Activated B cell treated with CpG ODN at 0.5 μM for 24 hours (primary cell): ENCODE data around the gene CLCC1. TPM values are rescaled to one million over a fixed set of nuclear protein-coding genes. Genes with fewer than 3 reads are reported as not detected.

Experiments used
- ATAC-seq: fragments of 200-7000 bp; cut with Tn5 transposase; one replicate; pipeline ENCODE4 v1.10.0; 2021; ENCODE audit warnings: low read depth, mild to moderate bottlenecking, moderate library complexity
- CTCF ChIA-PET: fragments of 350-600 bp; sonication (Branson Sonifier 250); formaldehyde crosslinking; loops from one replicate; lab custom pipeline; 2021; ENCODE audit warnings: antibody characterized with exemption; lab: Charles Lee
- POLR2A ChIA-PET: fragments of 350-600 bp; sonication (Branson Sonifier 250); formaldehyde crosslinking; loops from one replicate; lab custom pipeline; 2021; ENCODE audit warnings: antibody characterized with exemption; lab: Charles Lee
- DNase-seq: peaks from one replicate; pipeline ENCODE4 v3.0.0; 2022
- H3K27ac Mint-ChIP-seq: one replicate; pipeline ENCODE4 v1.8.0; 2020; ENCODE audit warnings: mixed read lengths
- H3K27me3 Mint-ChIP-seq: one replicate; pipeline ENCODE4 v1.8.0; 2021; ENCODE audit warnings: mixed read lengths
- H3K36me3 Mint-ChIP-seq: one replicate; pipeline ENCODE4 v1.8.0; 2021; ENCODE audit warnings: low read depth, mixed read lengths
- H3K4me1 Mint-ChIP-seq: one replicate; pipeline ENCODE4 v1.8.0; 2021; ENCODE audit warnings: mixed read lengths
- H3K4me3 Mint-ChIP-seq: one replicate; pipeline ENCODE4 v1.8.0; 2020; ENCODE audit warnings: mild to moderate bottlenecking, mixed read lengths
- H3K9me3 Mint-ChIP-seq: one replicate; pipeline ENCODE4 v1.8.0; 2020; ENCODE audit warnings: mixed read lengths
- CTCF ChIP-seq: fragments of 200-600 bp; IDR thresholded peaks from one replicate; pipeline ENCODE4 v1.8.0; 2022; ENCODE audit warnings: antibody characterized with exemption, mild to moderate bottlenecking
- intact Hi-C: fragments of 100-400 bp; cut with micrococcal nuclease; formaldehyde crosslinking; loops from one replicate; pipeline ENCODE4 v1.15.1; 2024
- total RNA-seq: library from RNA; stranded (reverse); gene quantifications from 2 replicates; pipeline ENCODE4 v1.2.3, GENCODE V29; 2022

Gene CLCC1
- total RNA-seq, 1 donor from 2014 or later = 28.3 TPM

- Mint-ChIP-seq H3K27me3 (no peaks in the 10 kb centered on the region), H3K27ac (no peak overlapping the region), H3K9me3 (no peaks in the 10 kb centered on the region), H3K4me3 (no peak overlapping the region), H3K36me3 (peaks cover 37% of the 10 kb centered on the region), H3K4me1 (peaks cover 13% of the 10 kb centered on the region)
- TF ChIP-seq CTCF = no peak
- DNase-seq = no peak
- ChIA-PET CTCF (no interaction called here), POLR2A (no interaction called here)
- ATAC-seq = no peak
- intact Hi-C loops = no loop called here
Observed at GRCh38 chr1:108953452-108953851, 9.8 kb downstream of the CLCC1 start.

DNA sequence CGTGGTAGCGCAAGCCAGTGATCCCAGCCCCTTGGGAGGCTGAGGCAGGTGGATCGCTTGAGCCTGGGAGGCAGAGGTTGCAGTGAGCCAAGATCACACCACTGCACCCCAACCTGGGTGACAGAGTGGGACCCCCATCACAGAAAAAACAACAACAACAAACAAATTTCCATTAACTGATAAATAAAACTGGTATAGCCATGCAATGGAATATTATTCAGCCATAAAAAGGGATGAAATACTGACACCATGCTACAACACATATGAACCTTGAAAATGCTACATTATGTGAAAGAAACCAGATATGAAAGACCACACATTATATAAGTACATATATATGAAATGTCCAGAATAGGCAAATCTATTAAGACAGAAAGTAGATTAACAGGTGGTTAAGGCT is 12.0 kb downstream of the CLCC1 start:
- ChIA-PET POLR2A (no interaction called here), CTCF (no interaction called here)
- intact Hi-C loops = no loop called here
- H3K27ac Mint-ChIP-seq = no peak overlapping the region
- peaks cover 15% of the 10 kb centered on the region for H3K4me1 Mint-ChIP-seq
- peaks cover 34% of the 10 kb centered on the region for H3K36me3 Mint-ChIP-seq
- no peaks in the 10 kb centered on the region for H3K27me3 Mint-ChIP-seq
- no peaks in the 10 kb centered on the region for H3K9me3 Mint-ChIP-seq
- DNase-seq (no peak), ATAC-seq (no peak)
- H3K4me3 Mint-ChIP-seq = no peak overlapping the region
- no peak for TF ChIP-seq CTCF

GRCh38 chr1:108949044-108949443 is 14.2 kb downstream of the CLCC1 start:
- POLR2A ChIA-PET = no interaction called here
- ATAC-seq (no peak), DNase-seq (no peak)
- Mint-ChIP-seq H3K27ac (no peak overlapping the region), H3K4me1 (peaks cover 11% of the 10 kb centered on the region), H3K4me3 (no peak overlapping the region), H3K36me3 (peaks cover 26% of the 10 kb centered on the region), H3K9me3 (no peaks in the 10 kb centered on the region), H3K27me3 (no peaks in the 10 kb centered on the region)
- CTCF ChIA-PET = interaction anchor here (0.6 kb wide), 1 partner anchor 151 kb away, joined by 3 read pairs; no protein-coding TSS in a partner anchor
- intact Hi-C loops = no loop called here
- TF ChIP-seq CTCF = no peak

DNA sequence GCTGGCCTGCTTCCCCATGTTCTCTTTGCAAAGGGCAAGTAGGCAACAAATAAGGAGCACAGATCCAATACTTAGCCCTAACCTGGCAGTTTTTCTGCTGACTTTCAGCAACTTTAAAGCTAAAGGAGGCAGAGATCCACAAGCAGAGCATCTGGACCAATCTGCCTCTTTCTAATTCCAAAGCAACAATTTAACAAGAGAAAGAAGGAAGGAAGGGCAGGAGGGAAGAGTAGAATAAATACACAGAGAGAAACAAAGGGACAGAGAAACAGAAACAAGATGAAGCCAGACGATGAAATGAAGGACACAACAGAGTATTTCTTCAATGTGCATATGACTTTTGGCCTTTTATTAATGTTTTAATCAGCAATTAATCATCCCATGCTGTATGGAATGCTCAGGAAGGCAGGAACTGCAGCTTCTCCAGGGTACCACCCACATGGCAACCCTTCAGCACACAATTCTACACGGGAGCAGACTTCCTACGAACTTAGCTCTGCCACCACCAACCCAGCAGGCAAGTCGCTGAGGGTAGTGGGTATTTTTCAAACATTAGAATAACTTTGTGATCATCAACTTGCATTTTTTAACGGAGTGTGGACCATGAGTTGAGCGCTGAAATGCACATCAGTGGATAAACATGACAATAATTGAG is 15.3 kb downstream of the CLCC1 start:
- Mint-ChIP-seq H3K4me1 (peaks cover 7% of the 10 kb centered on the region), H3K36me3 (peaks cover 31% of the 10 kb centered on the region), H3K4me3 (no peak overlapping the region), H3K27me3 (no peaks in the 10 kb centered on the region), H3K27ac (peak overlapping the region; percentile 10), H3K9me3 (no peaks in the 10 kb centered on the region)
- intact Hi-C loops = no loop called here
- no peak for ATAC-seq
- DNase-seq = no peak
- no peak for TF ChIP-seq CTCF
- CTCF ChIA-PET = no interaction called here
- POLR2A ChIA-PET = interaction anchor here (0.8 kb wide), 1 partner anchor 15 kb away, joined by 3 read pairs; the partner anchor contains the start of gene CLCC1

GRCh38 chr1:108936170-108936569 is 27.1 kb downstream of the CLCC1 start:
- TF ChIP-seq CTCF = no peak
- intact Hi-C loops = no loop called here
- H3K27ac Mint-ChIP-seq = no peak overlapping the region
- H3K36me3 Mint-ChIP-seq = peaks cover 74% of the 10 kb centered on the region
- no peak overlapping the region for H3K4me3 Mint-ChIP-seq
- POLR2A ChIA-PET = no interaction called here
- DNase-seq (no peak), ATAC-seq (no peak)
- no peaks in the 10 kb centered on the region for H3K4me1 Mint-ChIP-seq
- no peaks in the 10 kb centered on the region for H3K27me3 Mint-ChIP-seq
- H3K9me3 Mint-ChIP-seq = no peaks in the 10 kb centered on the region
- CTCF ChIA-PET = no interaction called here
